DND-41 (cell line): ENCODE results near the gene USP32.

Experiments
- ATAC-seq: fragments of 200-7000 bp; cut with Tn5 transposase; 3 replicates; pipeline ENCODE4 v1.9.1; 2021; ENCODE audit warnings: low read depth; ENCODE audit not compliant: insufficient read depth
- DNase-seq: peaks from one replicate; pipeline ENCODE4 v3.0.0-alpha.2; 2020
- H2AFZ ChIP-seq: 2 replicates; pipeline ENCODE4 v1.6.0; 2012; ENCODE audit warnings: low read depth, low read length
- H3K27ac ChIP-seq: 2 replicates; pipeline ENCODE4 v1.5.1; 2012; ENCODE audit warnings: low read length, inconsistent platforms
- H3K27me3 ChIP-seq: fragments of 200-600 bp; sonication (generic); 2 replicates; pipeline ENCODE4 v1.6.0; 2012; ENCODE audit warnings: low read length, mild to moderate bottlenecking, inconsistent platforms; ENCODE audit not compliant: insufficient read depth, poor library complexity
- H3K36me3 ChIP-seq: 2 replicates; pipeline ENCODE4 v1.5.1; 2012; ENCODE audit warnings: low read length, inconsistent platforms; ENCODE audit not compliant: insufficient read depth
- H3K4me1 ChIP-seq: 2 replicates; pipeline ENCODE4 v1.5.1; 2012; ENCODE audit warnings: mild to moderate bottlenecking, low read length; ENCODE audit not compliant: insufficient read depth
- H3K4me2 ChIP-seq: 2 replicates; pipeline ENCODE4 v1.6.0; 2012; ENCODE audit warnings: mild to moderate bottlenecking, moderate library complexity, low read length, inconsistent platforms; ENCODE audit not compliant: insufficient read depth
- H3K4me3 ChIP-seq, 2 experiments: fragments of 200-600 bp in 1 of 2; shearing (Covaris generic) in 1 of 2; 2 replicates each; pipeline ENCODE4 v1.5.1; 2012 to 2016; ENCODE audit warnings: inconsistent platforms in 2 of 2, low read length in 2 of 2, mild to moderate bottlenecking in 2 of 2, low read depth in 1 of 2, moderate library complexity in 1 of 2
- H3K79me2 ChIP-seq: 2 replicates; pipeline ENCODE4 v1.6.0; 2012; ENCODE audit warnings: low read length, inconsistent platforms; ENCODE audit not compliant: insufficient read depth
- H3K9ac ChIP-seq: 2 replicates; pipeline ENCODE4 v1.6.0; 2012; ENCODE audit warnings: low read depth, mild to moderate bottlenecking, inconsistent platforms, low read length, moderate library complexity
- H3K9me3 ChIP-seq: 2 replicates; pipeline ENCODE4 v1.5.1; 2012; ENCODE audit warnings: low read length, moderate library complexity, mild to moderate bottlenecking, inconsistent platforms; ENCODE audit not compliant: insufficient read depth, severe bottlenecking
- H4K20me1 ChIP-seq: 2 replicates; pipeline ENCODE4 v1.6.0; 2012; ENCODE audit warnings: low read length; ENCODE audit not compliant: insufficient read depth
- EZH2 ChIP-seq: IDR thresholded peaks from 3 replicates; pipeline ENCODE4 v1.6.1; 2012; ENCODE audit warnings: borderline replicate concordance, low read depth, mild to moderate bottlenecking, moderate library complexity, low read length, inconsistent platforms; ENCODE audit not compliant: severe bottlenecking
- TF ChIP-seq, protein P1 (sequence below): IDR thresholded peaks from 2 replicates; pipeline ENCODE4 v1.5.1; 2012; ENCODE audit warnings: borderline replicate concordance, low read length, moderate library complexity, mild to moderate bottlenecking; ENCODE audit not compliant: poor library complexity, severe bottlenecking; ENCODE audit errors: extremely low read depth

The USP32 gene

DNA sequence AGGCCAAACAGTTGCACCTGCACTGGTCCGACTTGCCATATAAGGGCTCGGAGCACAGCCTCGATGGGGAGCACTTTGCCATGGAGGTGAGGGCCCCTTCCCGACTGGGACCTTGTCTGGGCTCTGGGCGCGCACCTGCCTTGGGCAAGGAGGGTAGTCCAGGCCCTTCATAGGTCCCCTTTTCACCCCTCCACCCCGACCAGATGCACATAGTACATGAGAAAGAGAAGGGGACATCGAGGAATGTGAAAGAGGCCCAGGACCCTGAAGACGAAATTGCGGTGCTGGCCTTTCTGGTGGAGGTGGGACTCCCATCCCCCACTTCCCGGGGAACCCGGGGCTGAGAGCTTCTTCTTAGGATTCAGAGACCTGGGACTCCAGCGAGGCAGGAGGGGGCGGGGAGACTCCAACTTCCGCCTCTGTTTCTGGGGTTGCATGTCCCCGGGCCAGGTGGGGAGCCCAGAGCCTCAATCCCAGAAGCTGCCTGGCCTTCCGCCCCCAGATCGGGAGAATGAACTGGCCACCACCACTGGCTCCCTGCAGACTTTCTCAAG lies 234.4 kb downstream of the USP32 start:
- no peak for TF ChIP-seq EZH2
- TF ChIP-seq, protein P1, sequence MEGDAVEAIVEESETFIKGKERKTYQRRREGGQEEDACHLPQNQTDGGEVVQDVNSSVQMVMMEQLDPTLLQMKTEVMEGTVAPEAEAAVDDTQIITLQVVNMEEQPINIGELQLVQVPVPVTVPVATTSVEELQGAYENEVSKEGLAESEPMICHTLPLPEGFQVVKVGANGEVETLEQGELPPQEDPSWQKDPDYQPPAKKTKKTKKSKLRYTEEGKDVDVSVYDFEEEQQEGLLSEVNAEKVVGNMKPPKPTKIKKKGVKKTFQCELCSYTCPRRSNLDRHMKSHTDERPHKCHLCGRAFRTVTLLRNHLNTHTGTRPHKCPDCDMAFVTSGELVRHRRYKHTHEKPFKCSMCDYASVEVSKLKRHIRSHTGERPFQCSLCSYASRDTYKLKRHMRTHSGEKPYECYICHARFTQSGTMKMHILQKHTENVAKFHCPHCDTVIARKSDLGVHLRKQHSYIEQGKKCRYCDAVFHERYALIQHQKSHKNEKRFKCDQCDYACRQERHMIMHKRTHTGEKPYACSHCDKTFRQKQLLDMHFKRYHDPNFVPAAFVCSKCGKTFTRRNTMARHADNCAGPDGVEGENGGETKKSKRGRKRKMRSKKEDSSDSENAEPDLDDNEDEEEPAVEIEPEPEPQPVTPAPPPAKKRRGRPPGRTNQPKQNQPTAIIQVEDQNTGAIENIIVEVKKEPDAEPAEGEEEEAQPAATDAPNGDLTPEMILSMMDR, result no peak

DNA sequence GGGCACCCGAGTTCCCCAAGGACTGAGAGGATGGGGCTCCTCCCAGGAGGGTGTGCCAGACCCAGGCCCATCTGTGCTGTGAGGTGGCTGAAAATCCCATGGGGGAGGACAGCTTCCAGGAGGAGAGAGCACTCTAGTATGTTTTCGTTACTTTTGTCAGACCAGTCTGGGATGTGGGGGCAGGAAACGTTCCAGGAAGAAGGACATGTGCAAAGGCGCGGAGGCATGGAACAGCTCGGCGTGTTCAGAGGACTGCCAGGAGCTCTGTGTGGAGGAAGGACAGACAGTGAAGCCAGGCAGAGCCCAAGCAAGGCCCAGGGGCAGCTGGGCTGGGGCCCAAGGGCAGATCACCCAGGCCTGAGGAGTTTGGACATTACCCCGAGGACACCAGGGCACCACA lies 235.2 kb downstream of the USP32 start:
- no peak overlapping the region for H3K27ac ChIP-seq
- H3K4me2 ChIP-seq, result no peak overlapping the region
- H3K9ac ChIP-seq, result no peak overlapping the region
- no peaks in the 10 kb centered on the region for H3K4me1 ChIP-seq
- H3K27me3 ChIP-seq, result no peaks in the 10 kb centered on the region
- no peaks in the 10 kb centered on the region for H3K79me2 ChIP-seq
- H2AFZ ChIP-seq, result no peak overlapping the region
- no peak for ATAC-seq
- H3K36me3 ChIP-seq, result no peaks in the 10 kb centered on the region
- no peaks in the 10 kb centered on the region; the same call in 1 of the 2 replicates for H4K20me1 ChIP-seq
- H3K4me3 ChIP-seq, result no peak overlapping the region
- TF ChIP-seq, protein P1, result no peak
- no peak for TF ChIP-seq EZH2
- no peak for DNase-seq
- H3K9me3 ChIP-seq, result no peaks in the 10 kb centered on the region

More for the DNA sequence above, 234.4 kb downstream of the USP32 start:
- ATAC-seq (no peak), DNase-seq (no peak)
- no peaks in the 10 kb centered on the region for H3K36me3 ChIP-seq
- no peak overlapping the region for H3K4me2 ChIP-seq
- no peaks in the 10 kb centered on the region for H3K79me2 ChIP-seq
- H3K9me3 ChIP-seq, result no peaks in the 10 kb centered on the region
- no peak overlapping the region for H3K27ac ChIP-seq
- H3K9ac ChIP-seq, result no peak overlapping the region
- H4K20me1 ChIP-seq, result no peaks in the 10 kb centered on the region; the same call in 1 of the 2 replicates
- H3K27me3 ChIP-seq, result no peaks in the 10 kb centered on the region
- H3K4me1 ChIP-seq, result no peaks in the 10 kb centered on the region
- no peak overlapping the region for H3K4me3 ChIP-seq
- no peak overlapping the region for H2AFZ ChIP-seq

- no peak for DNase-seq
- Histone ChIP-seq H3K27ac (no peak overlapping the region), H3K9ac (no peak overlapping the region), H3K79me2 (no peaks in the 10 kb centered on the region), H3K4me1 (no peaks in the 10 kb centered on the region), H3K27me3 (no peaks in the 10 kb centered on the region), H3K36me3 (no peaks in the 10 kb centered on the region), H4K20me1 (no peaks in the 10 kb centered on the region; the same call in 1 of the 2 replicates), H3K9me3 (no peaks in the 10 kb centered on the region), H3K4me2 (no peak overlapping the region), H2AFZ (no peak overlapping the region), H3K4me3 (no peak overlapping the region)
- no peak for TF ChIP-seq EZH2
- TF ChIP-seq, protein P1, result no peak
- no peak for ATAC-seq
Observed at GRCh38 chr17:60155815-60156214, 236.1 kb downstream of the USP32 start.
